Stimulated activated CD8-positive, alpha-beta memory T cell treated with anti-CD3 and anti-CD28 coated beads, Interleukin-4, amount 100 ng/mL, for 4 hours (primary cell): ENCODE results near the gene NLE1.
"Not testable (repeated sequence)": the region's sequence is repeated elsewhere in the genome, so short reads cannot be mapped to it uniquely, and the experiment has no call there.

Experiments
- DNase-seq, 2 donors: peaks; one replicate each; pipeline ENCODE4 v3.0.0-alpha.2; 2020; ENCODE audit warnings: low read depth in 2 of 2, low spot score in 1 of 2

NLE1 gene

DNA sequence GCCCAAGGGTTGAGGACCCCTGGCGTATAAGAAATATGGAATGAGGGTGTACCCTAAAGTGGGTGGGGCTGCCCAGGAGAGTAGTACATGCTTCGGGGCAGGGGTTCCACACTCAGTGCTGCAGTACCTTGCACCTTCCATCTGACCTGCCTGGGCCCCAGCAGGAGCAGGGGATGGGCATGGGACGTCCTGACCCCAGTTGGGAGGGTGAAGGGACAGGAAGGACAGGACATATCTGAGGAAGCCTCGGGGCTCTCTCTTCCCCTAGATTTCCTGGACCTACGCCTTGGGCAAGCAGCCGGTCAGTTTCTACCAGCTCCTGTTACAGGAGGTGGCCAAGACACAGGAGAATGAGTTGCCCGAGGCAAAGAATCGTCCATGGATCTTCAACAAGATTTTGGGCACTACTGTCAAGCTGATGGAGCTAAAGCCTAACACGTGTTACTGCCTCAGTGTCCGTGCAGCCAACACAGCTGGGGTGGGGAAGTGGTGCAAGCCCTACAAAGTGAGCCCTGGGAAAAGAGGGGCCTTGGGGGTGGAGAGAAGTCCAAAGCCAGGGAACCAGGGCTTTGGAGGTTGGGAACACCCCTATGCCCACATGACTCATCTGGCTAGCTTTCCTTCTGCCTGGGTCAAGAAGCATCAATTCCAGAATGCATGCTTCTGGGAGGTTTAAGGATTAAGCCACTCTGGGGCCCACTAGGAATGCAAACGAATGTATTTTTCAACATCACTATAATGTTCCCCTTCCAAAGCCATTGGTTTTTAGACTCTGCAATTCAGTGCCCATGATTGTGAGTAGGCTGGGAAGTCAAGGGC, 12.7 kb downstream of the NLE1 start:
- DNase-seq: no peak

DNA sequence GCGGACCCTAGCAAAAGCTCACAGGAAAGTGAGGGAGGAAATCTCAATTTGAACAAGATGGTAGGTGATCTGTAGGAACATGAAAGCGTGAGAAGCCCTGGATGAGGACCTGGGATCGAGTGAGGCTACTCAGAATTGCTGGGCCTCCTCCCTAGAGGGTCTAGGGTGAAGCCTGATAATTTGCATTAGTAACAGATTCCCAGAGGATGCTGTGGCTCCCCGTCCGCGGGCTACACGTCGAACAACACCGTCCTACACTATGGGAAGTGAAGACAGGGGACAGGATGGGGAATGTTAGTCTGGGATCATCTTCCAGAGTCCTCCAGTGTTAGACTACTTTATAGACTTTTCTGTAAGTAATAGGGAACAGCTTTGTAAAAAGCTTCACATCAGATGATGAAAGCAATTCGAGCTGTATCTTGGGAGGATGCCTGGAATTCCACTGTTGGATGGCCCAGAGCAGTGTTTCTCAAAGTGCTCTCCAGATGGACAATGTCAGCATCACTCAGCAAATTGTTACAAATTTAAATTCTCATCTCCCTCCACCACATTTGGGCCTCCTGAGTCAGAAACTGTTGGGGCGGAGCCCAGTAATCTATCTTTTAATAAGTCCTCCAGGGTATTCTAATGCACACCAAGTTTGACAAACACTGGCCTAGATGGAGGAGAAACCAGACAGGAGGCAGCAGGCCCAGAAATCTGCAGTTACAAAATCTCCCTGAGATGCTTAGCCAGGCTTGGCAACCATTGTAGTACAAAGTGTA, 14.2 kb downstream of the NLE1 start:
- DNase-seq: no peak

DNA sequence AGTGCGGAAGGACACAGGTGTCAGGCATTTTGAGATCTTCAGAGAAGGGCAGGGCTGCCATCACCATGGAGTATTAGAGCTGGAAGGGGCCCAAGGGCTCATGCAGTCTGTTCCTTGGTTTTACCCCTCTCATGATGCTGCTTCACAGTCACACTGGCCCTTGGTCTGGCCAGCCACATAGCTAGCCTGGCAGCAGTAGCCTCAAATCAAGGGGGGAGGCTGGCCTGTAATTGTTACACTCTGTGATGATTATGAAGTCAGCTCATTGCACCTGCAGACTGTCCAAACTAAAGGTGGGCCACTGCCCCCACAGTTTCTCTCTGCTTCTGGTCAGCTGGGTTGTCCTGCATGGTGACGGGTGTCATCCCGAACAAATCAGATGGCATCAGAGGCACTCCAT, 20.8 kb downstream of the NLE1 start, which contains the start of gene FNDC8:
FNDC8 (plus strand) TSS at position 301 of the 400 bp plus-strand sequence; CDS start at position 380, 79 bp downstream.
- DNase-seq: no peak

DNA sequence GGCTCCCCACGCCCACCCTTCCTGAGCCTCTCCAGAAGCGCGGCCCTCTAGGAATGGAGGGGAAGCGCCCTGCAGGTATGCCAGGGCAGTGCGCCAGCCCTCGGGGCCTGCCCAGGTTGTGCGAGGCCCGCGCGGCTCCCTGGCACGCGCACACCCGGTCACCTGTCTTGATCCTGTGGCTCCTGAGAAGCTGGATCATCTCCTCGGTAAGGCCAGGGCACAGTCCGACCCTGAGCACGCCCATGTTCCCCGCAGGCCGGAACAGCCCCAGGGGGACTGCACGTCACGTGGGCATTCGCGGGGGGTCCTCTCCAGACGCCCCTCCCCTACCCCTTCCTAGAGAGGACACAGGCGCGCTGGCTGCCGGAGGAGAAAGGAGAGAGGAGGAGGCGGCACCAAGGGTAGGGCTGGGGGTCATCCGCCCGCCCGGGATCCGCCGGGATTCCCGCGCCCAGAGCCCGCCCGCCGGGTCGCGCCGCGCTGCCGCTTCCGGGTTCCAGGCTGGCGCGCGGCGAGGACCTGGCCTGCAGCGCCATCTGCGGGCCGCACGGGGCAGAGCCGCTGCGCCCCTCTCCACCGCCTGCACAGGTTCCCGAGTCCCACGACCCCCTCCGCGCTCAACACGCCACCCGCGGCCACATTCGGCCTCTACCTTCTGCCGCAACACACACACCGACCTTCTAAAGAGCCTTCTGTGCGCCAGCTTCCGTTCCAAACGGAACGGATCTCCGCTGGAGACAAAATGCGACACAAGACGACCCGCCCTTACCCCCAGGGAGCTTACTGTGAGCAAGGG, 22.5 kb downstream of the NLE1 start, which contains the start of gene RAD51D:
RAD51D (minus strand) TSS at position 491 of the 796 bp plus-strand sequence; CDS start at position 244, 247 bp downstream.
- peak; percentile 45 to 50 for DNase-seq

DNA sequence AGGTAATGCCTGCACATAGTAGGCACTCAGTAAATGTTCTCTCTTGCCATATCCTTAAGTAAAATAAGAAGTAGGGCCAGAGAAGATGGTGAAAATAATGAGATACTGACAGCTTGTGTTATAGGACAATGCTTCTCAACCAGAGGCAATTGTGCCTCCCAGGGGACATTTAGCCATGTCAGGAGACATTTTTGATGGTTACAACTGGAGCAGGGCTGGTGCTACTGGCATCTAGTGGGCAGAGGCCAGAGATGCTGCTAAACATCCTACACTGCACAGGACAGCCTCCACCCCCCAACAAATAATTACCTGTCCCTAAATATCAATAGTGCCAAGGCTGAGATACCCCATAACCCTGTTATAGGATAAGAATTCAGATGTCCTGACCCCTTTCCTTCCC, 24.1 kb downstream of the NLE1 start:
- no peak for DNase-seq

DNA sequence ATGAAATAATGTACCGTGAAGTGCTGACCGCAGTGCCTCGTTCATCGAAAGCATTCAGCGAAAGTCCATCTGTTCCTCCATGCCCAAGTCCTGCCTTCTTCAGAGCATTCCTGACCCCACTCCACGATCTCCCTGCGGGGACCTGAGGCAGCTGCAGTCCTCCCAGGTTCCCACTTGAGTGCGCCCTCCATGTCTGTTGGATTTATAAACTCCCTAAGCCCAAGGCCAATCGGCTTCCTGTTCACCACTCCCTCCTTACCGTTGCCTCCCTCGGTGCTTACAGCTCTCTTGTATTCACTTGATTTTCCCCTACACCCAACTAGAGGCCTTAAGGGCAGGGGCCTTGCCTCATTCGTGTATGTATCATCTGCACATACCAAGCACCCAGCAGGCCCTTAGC, 25.3 kb downstream of the NLE1 start:
- DNase-seq: no peak

DNA sequence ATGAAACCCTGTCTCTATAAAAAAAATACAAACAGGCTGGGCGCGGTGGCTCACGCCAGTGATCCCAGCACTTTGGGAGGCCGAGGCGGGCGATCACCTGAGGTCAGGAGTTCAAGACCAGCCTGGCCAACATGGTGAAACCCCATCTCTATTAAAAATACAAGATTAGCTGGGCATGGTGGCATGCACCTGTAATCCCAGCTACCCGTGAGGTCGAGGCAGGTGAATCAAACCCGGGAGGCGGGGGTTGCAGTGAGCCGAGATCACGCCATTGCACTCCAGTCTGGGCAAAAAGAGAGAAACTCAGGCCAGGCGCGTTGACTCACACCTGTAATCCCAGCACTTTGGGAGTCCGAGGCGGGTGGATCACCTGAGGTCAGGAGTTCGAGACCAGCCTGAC, 31.3 kb downstream of the NLE1 start:
- not testable (repeated sequence) for DNase-seq

DNA sequence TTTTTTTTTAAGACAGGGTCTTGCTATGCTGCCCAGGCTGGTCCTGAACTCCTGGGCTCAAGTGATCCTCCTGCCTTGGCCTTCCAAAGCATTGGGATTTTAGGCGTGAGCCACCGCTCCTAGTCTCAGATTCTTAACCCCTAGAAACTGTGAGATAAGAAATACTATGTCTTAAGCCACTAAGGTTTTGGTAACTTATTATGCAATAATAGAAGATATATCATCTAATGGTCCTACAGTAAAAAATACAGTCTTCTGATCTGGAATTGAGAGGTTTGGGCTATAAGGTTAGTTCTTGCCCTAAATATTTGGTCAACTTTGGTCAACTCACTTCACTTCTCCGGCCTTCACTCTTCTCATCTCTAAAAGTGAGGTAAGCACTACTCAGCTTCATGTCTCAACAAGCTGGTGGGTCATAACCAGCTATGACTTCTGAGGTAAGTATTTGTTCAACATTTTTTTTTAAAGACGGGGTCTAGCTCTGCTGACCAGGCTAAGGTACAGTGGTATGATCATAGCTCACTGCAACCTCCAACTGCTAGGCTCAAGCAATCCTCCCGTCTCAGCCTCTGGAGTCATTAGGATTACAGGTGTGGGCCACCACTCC, 37.2 kb downstream of the NLE1 start:
- DNase-seq: no peak

DNA sequence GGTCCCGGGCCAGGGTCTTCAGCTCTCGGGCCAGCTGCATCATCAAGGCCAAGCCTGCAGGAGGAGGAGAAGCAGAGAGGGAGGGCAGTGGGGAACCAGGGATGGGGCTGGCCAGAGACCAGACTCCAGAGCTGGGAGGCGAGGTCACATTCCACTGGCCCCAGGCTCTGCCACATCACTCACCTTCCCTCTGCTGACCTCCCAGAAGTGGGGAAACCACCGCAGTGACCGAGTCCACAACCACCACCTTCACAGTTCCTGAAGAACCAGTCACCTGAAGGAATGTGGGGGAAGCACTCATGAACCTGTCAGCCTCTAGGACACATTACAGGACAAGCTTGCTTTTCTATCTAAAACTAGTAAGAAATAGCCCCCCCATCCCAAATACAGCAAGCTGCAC, 38.8 kb downstream of the NLE1 start:
- no peak for DNase-seq

DNA sequence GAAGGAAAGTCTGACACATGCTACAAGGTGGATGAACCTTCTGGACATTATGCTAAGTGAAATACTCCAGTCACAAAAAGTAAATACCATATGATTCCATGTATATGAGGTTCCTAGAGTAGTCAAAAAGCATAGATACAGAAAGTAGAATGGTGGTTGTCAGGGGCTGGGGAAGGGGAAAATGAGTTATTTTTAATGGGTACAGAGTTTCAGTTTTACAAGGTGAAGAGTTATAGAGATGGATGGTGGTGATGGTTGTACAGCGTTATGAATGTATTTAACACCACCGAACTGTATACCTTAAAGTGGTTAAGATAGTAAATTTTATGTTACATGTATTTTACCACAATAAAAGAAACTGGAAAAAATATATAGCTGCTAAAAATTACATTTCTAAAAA, 40.4 kb downstream of the NLE1 start:
- DNase-seq: no peak

DNA sequence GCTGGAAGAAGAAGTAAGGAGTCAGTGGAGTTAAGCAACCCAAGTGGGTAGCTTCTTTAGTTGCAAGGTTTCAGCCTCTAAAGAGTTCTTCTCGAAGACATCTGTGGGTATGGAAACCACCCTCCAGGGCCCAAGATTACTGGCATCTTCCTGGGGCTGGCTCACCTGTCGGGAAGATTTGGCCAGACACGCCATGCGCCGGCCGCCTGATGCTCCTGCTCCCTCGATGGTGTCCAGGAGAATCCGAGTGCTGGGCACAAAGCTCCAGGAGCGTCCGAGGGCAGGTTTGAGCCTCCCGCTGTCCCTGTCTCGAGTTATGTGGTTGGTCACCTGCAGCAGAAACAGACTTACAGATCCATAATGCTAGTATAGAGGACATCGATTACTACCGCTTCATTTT, 41.1 kb downstream of the NLE1 start:
- DNase-seq: no peak

DNA sequence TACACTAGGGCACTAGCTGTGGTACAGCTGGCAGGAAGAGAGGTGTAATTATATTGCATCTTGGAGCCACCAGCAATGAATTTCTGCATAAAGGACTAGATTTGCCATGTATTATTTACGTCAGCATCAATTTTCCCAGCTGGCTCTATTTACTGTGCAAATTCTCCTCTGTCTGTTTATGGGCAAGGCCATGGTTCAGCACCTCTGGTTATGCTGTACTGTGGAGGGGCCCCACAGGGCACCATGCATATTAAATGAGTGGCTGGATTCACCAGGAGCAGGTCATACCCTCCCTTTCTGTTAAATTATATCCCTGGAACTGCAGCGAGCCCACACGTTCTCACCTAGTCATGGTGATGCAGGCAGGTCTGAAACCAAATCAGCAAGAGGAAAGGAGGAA, 42.2 kb downstream of the NLE1 start:
- no peak for DNase-seq

DNA sequence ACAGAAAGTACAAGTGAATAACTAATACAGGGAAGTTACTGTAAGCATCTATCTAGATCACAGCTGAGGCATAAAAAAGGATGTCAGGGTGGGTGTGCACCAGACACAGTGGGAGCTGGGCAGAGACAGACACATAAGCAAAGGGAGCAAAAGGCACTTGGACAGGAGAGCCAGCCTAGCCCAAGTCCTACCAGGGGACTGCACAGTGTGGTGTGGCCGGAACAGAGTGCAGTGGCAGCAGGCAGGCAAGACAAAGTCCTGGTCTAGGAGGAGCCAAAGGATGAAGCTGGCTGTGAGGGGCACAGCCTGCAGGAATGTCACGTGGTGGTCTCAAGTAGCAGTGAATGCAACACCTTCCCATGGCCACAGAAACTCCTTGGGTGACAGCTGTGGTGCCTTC, 44.3 kb downstream of the NLE1 start:
- no peak for DNase-seq

DNA sequence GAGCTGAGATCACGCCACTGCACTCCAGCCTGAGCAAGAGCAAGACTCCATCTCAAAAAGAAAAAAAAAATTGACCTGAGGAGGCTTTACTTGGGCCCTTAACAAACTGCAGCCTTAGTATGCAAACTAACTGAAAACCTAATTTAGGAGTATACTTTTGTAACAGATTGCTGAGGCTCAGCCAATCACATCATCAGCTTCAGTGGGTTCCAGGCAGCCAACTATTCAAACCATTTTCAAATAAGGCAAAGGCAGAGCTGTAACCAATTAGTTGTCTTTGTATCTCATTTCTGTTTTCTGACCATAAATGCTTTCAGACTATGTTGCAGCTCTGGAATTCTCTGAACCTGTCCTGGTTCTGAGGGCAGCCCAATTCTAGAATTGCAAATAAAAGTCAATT, 46.4 kb downstream of the NLE1 start:
- DNase-seq: no peak

DNA sequence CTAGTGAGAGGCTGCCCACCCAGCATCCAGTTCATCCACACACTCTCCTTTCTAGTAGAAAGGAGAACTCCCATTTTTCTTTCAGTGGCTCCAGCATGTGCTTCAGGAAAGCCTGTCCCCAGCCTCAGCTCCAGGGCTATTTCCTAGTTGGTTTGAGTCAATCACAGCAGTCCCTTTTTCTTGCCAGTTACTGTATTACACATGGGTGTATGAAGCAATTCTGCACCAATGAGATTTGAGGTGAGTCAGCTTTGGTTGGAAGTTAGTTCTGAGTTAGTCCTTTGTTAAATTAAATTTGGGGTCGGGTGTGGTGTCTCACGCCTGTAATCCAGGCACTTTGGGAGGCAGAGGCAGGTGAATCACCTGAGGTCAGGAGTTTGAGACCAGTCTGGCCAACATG, 47.2 kb downstream of the NLE1 start:
- no peak for DNase-seq

DNA sequence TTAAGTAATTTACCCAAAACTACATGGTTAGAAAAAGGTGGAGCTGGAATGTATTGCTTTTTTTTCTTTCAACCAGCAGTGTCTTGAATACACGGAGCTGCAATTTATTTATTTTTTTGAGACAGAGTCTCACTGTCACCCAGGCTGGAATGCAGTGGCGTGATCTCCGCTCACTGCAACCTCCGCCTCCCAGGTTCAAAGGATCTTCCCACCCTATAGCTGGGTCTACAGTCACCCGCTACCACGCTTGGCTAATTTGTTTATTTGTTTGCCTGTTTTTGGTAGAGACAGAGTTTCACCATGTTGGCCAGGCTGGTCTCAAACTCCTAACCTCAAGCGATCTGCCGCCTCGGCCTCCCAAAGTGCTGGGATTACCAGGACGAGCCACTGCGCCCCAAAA, 51.4 kb downstream of the NLE1 start:
- DNase-seq: not testable (repeated sequence)

DNA sequence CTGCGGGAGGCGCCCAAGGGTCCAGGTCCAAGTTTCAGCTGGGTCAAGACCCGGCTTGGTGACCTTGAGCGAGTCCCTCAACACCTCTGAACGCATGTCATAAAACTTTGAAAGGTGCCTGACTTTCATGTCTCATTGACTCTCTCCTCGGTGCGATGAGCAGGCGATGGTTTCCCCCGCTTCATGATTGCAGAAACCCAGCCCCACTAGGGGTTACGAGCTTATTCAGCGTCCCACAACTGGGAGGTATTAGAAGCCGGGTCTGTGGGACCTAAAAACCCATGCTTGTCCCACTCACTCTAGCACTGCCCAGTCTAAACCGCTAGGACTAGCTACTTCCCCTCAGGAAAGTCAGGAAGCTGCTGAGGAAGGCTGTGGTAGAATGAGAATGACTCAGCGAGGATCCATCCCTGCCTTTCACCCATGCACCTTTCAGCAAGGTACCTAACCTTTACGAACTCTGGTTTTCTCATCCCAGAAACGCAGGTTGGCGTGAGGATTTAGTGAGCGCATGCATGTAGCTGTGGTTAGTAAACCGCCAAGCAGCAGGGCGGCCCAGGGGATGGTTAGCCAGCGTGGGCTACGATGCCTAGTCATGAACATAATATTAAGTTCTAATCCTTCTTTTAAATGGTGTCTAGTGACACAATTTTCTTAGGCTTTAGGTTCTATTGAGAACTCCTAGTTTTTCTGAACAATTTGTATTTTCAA, 52.4 kb downstream of the NLE1 start:
- DNase-seq: peak in 1 of 2 donors; percentile 35

DNA sequence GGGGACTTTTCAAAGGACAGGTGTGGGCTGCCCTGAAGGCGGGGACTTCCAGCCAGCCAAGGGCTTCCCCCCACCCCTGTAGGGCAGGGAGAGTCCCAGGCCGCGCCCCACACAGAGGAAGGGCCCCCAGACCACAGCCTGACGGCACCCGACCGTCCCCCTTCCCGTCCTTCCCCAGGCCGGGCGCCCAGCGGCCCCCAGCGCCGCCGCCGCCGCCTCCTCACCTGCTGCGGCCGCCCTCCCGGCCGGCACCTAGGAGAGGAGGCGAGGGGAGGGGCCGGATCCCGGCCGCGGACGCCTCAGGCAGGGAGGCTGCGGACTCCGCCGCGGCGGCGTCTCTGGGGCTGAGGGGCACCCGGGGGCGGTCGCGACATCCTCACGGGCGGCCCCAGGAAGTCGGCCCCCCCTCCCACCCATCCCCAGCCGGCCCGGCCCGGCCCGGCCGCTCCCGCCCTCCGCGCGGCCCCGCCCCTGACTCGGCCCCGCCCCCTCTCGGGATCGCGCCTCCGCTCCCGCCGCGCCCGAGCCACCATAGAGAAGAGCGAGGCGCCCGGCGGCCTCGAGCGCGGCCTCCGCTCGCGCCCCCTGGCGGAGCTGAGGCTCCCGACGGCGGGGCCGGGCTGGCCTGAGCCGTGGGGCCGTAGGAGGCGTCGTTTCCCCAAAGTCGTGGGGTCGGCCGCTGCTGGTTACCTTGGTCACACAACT, 53.1 kb downstream of the NLE1 start:
- peak; percentile 71 to 79 for DNase-seq

DNA sequence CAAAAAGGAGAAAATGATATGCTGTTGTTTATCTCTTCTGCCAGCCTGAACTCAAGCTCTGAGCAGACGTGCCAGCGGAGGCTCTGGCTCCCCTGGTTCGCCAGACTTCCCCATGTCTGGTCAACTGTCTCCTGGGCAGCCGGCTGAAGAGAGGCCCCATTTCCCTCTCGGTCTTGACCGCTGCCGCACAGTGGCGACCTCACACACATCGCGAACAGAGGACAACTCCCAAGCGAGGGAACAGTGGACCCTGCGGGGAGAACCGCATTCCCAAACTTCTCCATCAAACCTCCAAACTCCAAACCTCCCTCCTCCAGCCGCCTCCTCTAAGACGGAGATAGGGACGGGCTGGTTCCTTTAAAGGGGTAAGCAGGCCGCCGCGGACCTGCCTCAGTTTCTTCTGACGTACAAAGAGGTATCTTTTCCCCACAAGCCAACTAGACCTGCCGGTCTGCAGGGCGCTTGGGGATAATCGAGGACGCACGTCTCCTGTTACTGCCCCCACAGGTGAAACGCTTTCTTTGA, 53.7 kb downstream of the NLE1 start:
- DNase-seq: no peak
